GM12878 (cell line): ENCODE results near the gene NKIRAS1. TPM values are rescaled to one million over a fixed set of nuclear protein-coding genes. Genes with fewer than 3 reads are reported as not detected.

Experiments used
- ATAC-seq: fragments of 200-7000 bp; cut with Tn5 transposase; 3 replicates; pipeline ENCODE4 v1.9.1; 2020; ENCODE audit warnings: mild to moderate bottlenecking, moderate library complexity
- BruUV-seq: library from RNA; stranded (reverse); fragments of 400-500 nt; replicated peaks from 2 replicates; lab custom pipeline; 2021; lab: Mats Ljungman, UMichigan
- CTCF ChIA-PET: fragments of 300-600 bp; sonication (Branson Sonifier 250); formaldehyde crosslinking; extraction: SDS; loops from one replicate; lab custom pipeline; 2021; ENCODE audit warnings: inconsistent platforms; lab: Yijun Ruan, JAX
- POLR2A ChIA-PET: fragments of 350-600 bp; formaldehyde crosslinking; extraction: SDS; loops from one replicate; lab custom pipeline; 2021; ENCODE audit warnings: inconsistent platforms; lab: Charles Lee
- RAD21 ChIA-PET: fragments of 300-600 bp; sonication (Branson Sonifier 250); formaldehyde crosslinking; loops from one replicate; lab custom pipeline; 2023; ENCODE audit warnings: antibody characterized with exemption; ENCODE audit not compliant: unreplicated experiment; lab: Charles Lee
- SMC1A ChIA-PET: fragments of 300-600 bp; sonication (Branson Sonifier 250); formaldehyde crosslinking; loops from one replicate; lab custom pipeline; 2023; ENCODE audit not compliant: unreplicated experiment, uncharacterized antibody; lab: Charles Lee
- DNase-seq: peaks from one replicate; pipeline ENCODE4 v3.0.0-alpha.2; 2011; ENCODE audit warnings: low read depth, low spot score
- FAIRE-seq: peaks from 3 replicates; lab custom pipeline; 2011; peaks lifted over from hg19 to GRCh38; lab: Jason Lieb, UNC
- H2AFZ ChIP-seq: 2 replicates; pipeline ENCODE4 v1.6.0; 2011; ENCODE audit warnings: low read depth, low read length, control low read depth; ENCODE audit not compliant: control insufficient read depth
- H3K27ac ChIP-seq: 2 replicates; pipeline ENCODE4 v1.5.1; 2011; ENCODE audit warnings: control low read depth; ENCODE audit not compliant: control insufficient read depth, insufficient read depth
- H3K27me3 ChIP-seq, 2 experiments: replicated peaks in 1 of 2; 2 replicates each; pipeline versions ENCODE4 v1.6.0 to v1.6.1; 2011; ENCODE audit warnings: low read length in 1 of 2; ENCODE audit not compliant: control insufficient read depth in 2 of 2, insufficient read depth in 2 of 2
- H3K36me3 ChIP-seq, 2 experiments: 2 replicates each; pipeline ENCODE4 v1.5.1; 2011; ENCODE audit warnings: low read length in 1 of 2; ENCODE audit not compliant: control insufficient read depth in 2 of 2, insufficient read depth in 2 of 2
- H3K4me1 ChIP-seq: 2 replicates; pipeline ENCODE4 v1.6.1; 2011; ENCODE audit warnings: mild to moderate bottlenecking, low read length, moderate library complexity, mixed read lengths; ENCODE audit not compliant: control insufficient read depth, insufficient read depth
- H3K4me2 ChIP-seq: 2 replicates; pipeline ENCODE4 v1.6.0; 2011; ENCODE audit warnings: control low read depth; ENCODE audit not compliant: control insufficient read depth, insufficient read depth
- H3K4me3 ChIP-seq: fragments of 200-600 bp; sonication (generic); 2 replicates; pipeline ENCODE4 v1.5.1; 2016
- H3K79me2 ChIP-seq: 2 replicates; pipeline ENCODE4 v1.6.0; 2011; ENCODE audit warnings: low read length; ENCODE audit not compliant: control insufficient read depth, insufficient read depth
- H3K9ac ChIP-seq: 2 replicates; pipeline ENCODE4 v1.8.0; 2011; ENCODE audit warnings: low read length, control low read depth, mixed read lengths; ENCODE audit not compliant: control insufficient read depth, insufficient read depth
- H3K9me3 ChIP-seq: replicated peaks from 3 replicates; pipeline ENCODE4 v1.5.1; 2011; ENCODE audit warnings: mild to moderate bottlenecking, low read length; ENCODE audit not compliant: control insufficient read depth, insufficient read depth
- H4K20me1 ChIP-seq: 2 replicates; pipeline ENCODE4 v1.6.0; 2011; ENCODE audit not compliant: control insufficient read depth, insufficient read depth
- ATF7 ChIP-seq: fragments of 450-650 bp; IDR thresholded peaks from 2 replicates; pipeline ENCODE4 v1.6.1; 2016; ENCODE audit warnings: low read depth, mild to moderate bottlenecking
- BMI1 ChIP-seq: fragments of 450-650 bp; IDR thresholded peaks from 2 replicates; pipeline ENCODE4 v1.6.1; 2016; ENCODE audit warnings: mild to moderate bottlenecking, moderate library complexity, borderline replicate concordance
- EGR1 ChIP-seq, 2 experiments: IDR thresholded peaks; 1 replicate in 1 of 2; 2 replicates in 1 of 2; pipeline ENCODE4 v1.6.1; 2011 to 2012; ENCODE audit warnings: low read depth in 2 of 2, low read length in 2 of 2, borderline replicate concordance in 1 of 2, mild to moderate bottlenecking in 1 of 2, moderate library complexity in 1 of 2
- FOXK2 ChIP-seq: fragments of 450-650 bp; IDR thresholded peaks from 2 replicates; pipeline ENCODE4 v1.6.1; 2017; ENCODE audit warnings: mild to moderate bottlenecking, moderate library complexity
- FOXM1 ChIP-seq: IDR thresholded peaks from 2 replicates; pipeline ENCODE4 v1.6.1; 2012; ENCODE audit warnings: low read depth, mild to moderate bottlenecking, inconsistent platforms, low read length, moderate library complexity
- JUNB ChIP-seq: IDR thresholded peaks from 2 replicates; pipeline ENCODE4 v1.6.1; 2016; ENCODE audit warnings: antibody characterized with exemption, mild to moderate bottlenecking
- NFXL1 ChIP-seq: fragments of 450-650 bp; IDR thresholded peaks from 2 replicates; pipeline ENCODE4 v1.6.1; 2017; ENCODE audit warnings: antibody characterized with exemption, mild to moderate bottlenecking, borderline replicate concordance
- SPI1 ChIP-seq: IDR thresholded peaks from 2 replicates; pipeline ENCODE4 v1.6.1; 2011; ENCODE audit warnings: low read depth, mild to moderate bottlenecking, low read length, moderate library complexity, borderline replicate concordance; ENCODE audit not compliant: insufficient read depth
- YY1 ChIP-seq: IDR thresholded peaks from 2 replicates; pipeline ENCODE4 v1.6.1; 2011; ENCODE audit warnings: low read depth, mild to moderate bottlenecking, low read length
- WGBS: methylation state at CpG from one replicate; pipeline ENCODE4 v1.1.6; 2016; ENCODE audit warnings: low lambda C conversion rate; ENCODE audit not compliant: insufficient replicate concordance, insufficient coverage; ENCODE audit errors: missing lambda C conversion rate; 5-methylcytosine and 5-hydroxymethylcytosine counted together
- in situ Hi-C: fragments of 300-500 bp; cut with MboI; formaldehyde crosslinking; loops from 9 replicates; pipeline ENCODE4 v1.14.3; 2018; ENCODE audit warnings: mixed read lengths
- intact Hi-C: fragments of 100-400 bp; cut with micrococcal nuclease; formaldehyde crosslinking; loops from one replicate; pipeline ENCODE4 v1.14.2; 2022; ENCODE audit not compliant: unreplicated experiment
- polyA plus RNA-seq, 11 experiments: library from polyadenylated mRNA; depleted of rRNA in 4 of 11; unstranded in 6 of 11; stranded (reverse) in 5 of 11; fragments of >200 nt; fragmentation: Nextera tagmentation in 4 of 11; fragmentation: Illumina TruSeq in 1 of 11; extraction: Ambion mirVana in 4 of 11; extraction: Trizol in 1 of 11; gene quantifications; 1 replicate in 1 of 11; 2 replicates in 10 of 11; pipeline versions ENCODE4 v1.2.1 to v1.2.3, GENCODE V29; 2011 to 2016; ENCODE audit warnings: inconsistent platforms in 2 of 11, missing spikeins in 2 of 11, low read depth in 1 of 11
- total RNA-seq, 4 experiments: library from RNA; depleted of rRNA in 3 of 4; stranded (reverse); fragments of >200 nt in 3 of 4; fragmentation: Illumina TruSeq in 1 of 4; extraction: Trizol in 1 of 4; gene quantifications; 2 replicates each; pipeline versions ENCODE4 v1.2.1 to v1.2.3, GENCODE V29; 2013 to 2021

NKIRAS1 gene
- total and polyA plus RNA-seq, 10 of the 15 experiments (the other 5 are each of a cell fraction or from before 2014, with no cell fraction given), result 7.1 to 17.9 (median 10.9) TPM

- intact Hi-C loops, result no loop called here
- no peak for FAIRE-seq
- H3K27me3 ChIP-seq, result no peaks in the 10 kb centered on the region
- H3K27ac ChIP-seq, result no peak overlapping the region
- H3K4me1 ChIP-seq, result peaks cover 3% of the 10 kb centered on the region; the same call in 1 of the 2 replicates
- no peak for ATAC-seq
- H3K4me3 ChIP-seq, result no peak overlapping the region
- RAD21 ChIA-PET, result no interaction called here
- H3K4me2 ChIP-seq, result no peak overlapping the region
- BruUV-seq, result no TSS peak
- in situ Hi-C loops, result no loop called here
- SMC1A ChIA-PET, result interaction anchor here (0.9 kb wide), 1 partner anchor 39 kb away, joined by 3 read pairs; no protein-coding TSS in a partner anchor
- no peak overlapping the region for H3K9ac ChIP-seq
- TF ChIP-seq JUNB (no peak), SPI1 (no peak), BMI1 (no peak), YY1 (no peak), NFXL1 (no peak), ATF7 (no peak), FOXM1 (no peak), FOXK2 (no peak), EGR1 (IDR thresholded peaks at IDR 0.05; ENCODE audit: borderline replicate concordance in 1 of 2, low read depth in 2 of 2, low read length in 2 of 2) (no peak)
- H2AFZ ChIP-seq, result no peak overlapping the region
- no peak for DNase-seq
- H4K20me1 ChIP-seq, result no peaks in the 10 kb centered on the region
- POLR2A ChIA-PET, result interaction anchor here (0.7 kb wide), 1 partner anchor 8 kb away, joined by 4 read pairs; no protein-coding TSS in a partner anchor
- CTCF ChIA-PET, result interaction anchor here (0.9 kb wide), 1 partner anchor 77 kb away, joined by 4 read pairs; no protein-coding TSS in a partner anchor
- H3K79me2 ChIP-seq, result peaks cover 30% of the 10 kb centered on the region
- no peaks in the 10 kb centered on the region for H3K9me3 ChIP-seq
- WGBS, result 97% methylated on average over 2 of the region's 2 CpGs
- H3K36me3 ChIP-seq, result no peaks in the 10 kb centered on the region; a peak in 1 of 4 replicates
These were observed 5.4 kb downstream of the NKIRAS1 start for GRCh38 chr3:23911397-23911796.
